Glutamatergic neuron (in vitro differentiated cells): Measurements from ENCODE around the gene SARDH. TPM values are rescaled to one million over a fixed set of nuclear protein-coding genes. Genes with fewer than 3 reads are reported as not detected.
A peak's percentile ranks its signal among the peaks of the same experiment; 100 is the strongest.

Experiments
- DNase-seq: peaks from one replicate; pipeline ENCODE4 v3.0.0; 2022
- H3K27ac Mint-ChIP-seq: one replicate; pipeline ENCODE4 v1.8.0; 2020; ENCODE audit warnings: mild to moderate bottlenecking, mixed read lengths, inconsistent platforms; ENCODE audit not compliant: unreplicated experiment
- H3K27me3 Mint-ChIP-seq: one replicate; pipeline ENCODE4 v1.8.0; 2020; ENCODE audit warnings: mild to moderate bottlenecking, moderate library complexity, mixed read lengths, inconsistent platforms; ENCODE audit not compliant: unreplicated experiment
- H3K36me3 Mint-ChIP-seq: one replicate; pipeline ENCODE4 v1.8.0; 2020; ENCODE audit warnings: mild to moderate bottlenecking, mixed read lengths, inconsistent platforms; ENCODE audit not compliant: unreplicated experiment
- H3K4me1 Mint-ChIP-seq: one replicate; pipeline ENCODE4 v1.8.0; 2020; ENCODE audit warnings: mild to moderate bottlenecking, low read depth, mixed read lengths, inconsistent platforms; ENCODE audit not compliant: unreplicated experiment
- H3K4me3 Mint-ChIP-seq: one replicate; pipeline ENCODE4 v1.8.0; 2020; ENCODE audit warnings: mild to moderate bottlenecking, mixed read lengths, inconsistent platforms; ENCODE audit not compliant: unreplicated experiment
- H3K9me3 Mint-ChIP-seq: one replicate; pipeline ENCODE4 v1.8.0; 2020; ENCODE audit warnings: mild to moderate bottlenecking, moderate library complexity, mixed read lengths, inconsistent platforms; ENCODE audit not compliant: unreplicated experiment
- CTCF ChIP-seq: fragments of 200-600 bp; sonication (generic); IDR thresholded peaks from one replicate; pipeline ENCODE4 v1.5.0; 2021; ENCODE audit not compliant: partially characterized antibody, unreplicated experiment
- total RNA-seq: library from RNA; stranded (reverse); fragmentation: NEBNext Ultra II Directional; extraction: Animal tissue kit (Norgen Biotek cat#: 25700); gene quantifications from one replicate; pipeline ENCODE4 v1.2.1, GENCODE V29; 2021; ENCODE audit not compliant: unreplicated experiment

SARDH gene
- total RNA-seq, 1 donor from 2014 or later: 2.0 TPM

GRCh38 chr9:133708246-133709014, 29.7 kb downstream of the SARDH start:
- Mint-ChIP-seq H3K9me3 (peaks cover 6% of the 10 kb centered on the region), H3K27me3 (peaks cover 6% of the 10 kb centered on the region), H3K4me3 (no peak overlapping the region), H3K4me1 (peaks cover 14% of the 10 kb centered on the region), H3K27ac (no peak overlapping the region), H3K36me3 (no peaks in the 10 kb centered on the region)
- DNase-seq: peak; percentile 14
- no peak for TF ChIP-seq CTCF

- Mint-ChIP-seq H3K27me3 (peaks cover 6% of the 10 kb centered on the region), H3K36me3 (no peaks in the 10 kb centered on the region), H3K4me1 (peaks cover 14% of the 10 kb centered on the region), H3K27ac (no peak overlapping the region), H3K4me3 (no peak overlapping the region), H3K9me3 (peaks cover 6% of the 10 kb centered on the region)
- TF ChIP-seq CTCF: no peak
- DNase-seq: peak; percentile 8
Observed at GRCh38 chr9:133707763-133708245, 30.3 kb downstream of the SARDH start.

GRCh38 chr9:133707065-133707762, 30.9 kb downstream of the SARDH start:
- Mint-ChIP-seq H3K27ac (no peak overlapping the region), H3K4me3 (no peak overlapping the region), H3K9me3 (peaks cover 6% of the 10 kb centered on the region), H3K27me3 (peaks cover 6% of the 10 kb centered on the region), H3K4me1 (peaks cover 14% of the 10 kb centered on the region), H3K36me3 (no peaks in the 10 kb centered on the region)
- no peak for TF ChIP-seq CTCF
- DNase-seq: peak; percentile 9

GRCh38 chr9:133706307-133707050, 31.7 kb downstream of the SARDH start:
- DNase-seq: peak; percentile 26
- H3K4me3 Mint-ChIP-seq: peak overlapping the region; percentile 44

More at GRCh38 chr9:133706307-133707050, 31.7 kb downstream of the SARDH start:
- peaks cover 6% of the 10 kb centered on the region for H3K27me3 Mint-ChIP-seq
- no peaks in the 10 kb centered on the region for H3K36me3 Mint-ChIP-seq
- H3K27ac Mint-ChIP-seq: peak overlapping the region; percentile 45
- H3K4me1 Mint-ChIP-seq: peaks cover 18% of the 10 kb centered on the region
- TF ChIP-seq CTCF: no peak
- peaks cover 6% of the 10 kb centered on the region for H3K9me3 Mint-ChIP-seq
